ENCODE data around the gene METRN.

DNA sequence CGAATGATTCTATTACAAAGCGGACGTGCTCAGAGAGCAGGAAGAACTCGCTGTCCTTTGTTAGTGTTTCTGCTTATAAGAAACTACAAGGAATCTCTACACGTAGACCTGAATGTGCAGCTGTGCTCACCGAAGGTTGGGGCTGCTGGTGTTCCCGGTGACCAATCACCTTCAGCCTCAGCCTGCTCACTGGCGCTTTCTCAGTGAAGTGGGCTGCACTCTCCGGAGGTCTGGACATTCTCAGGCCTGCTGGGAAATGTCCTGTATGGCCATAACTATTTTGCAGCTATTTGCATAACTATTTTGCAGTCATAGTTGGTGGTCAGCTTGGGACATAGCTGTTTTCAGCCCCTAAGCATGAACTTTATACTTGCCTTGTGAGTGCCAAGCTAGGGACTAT lies 35.6 kb downstream of the METRN start:
- TF ChIP-seq, protein P1, sequence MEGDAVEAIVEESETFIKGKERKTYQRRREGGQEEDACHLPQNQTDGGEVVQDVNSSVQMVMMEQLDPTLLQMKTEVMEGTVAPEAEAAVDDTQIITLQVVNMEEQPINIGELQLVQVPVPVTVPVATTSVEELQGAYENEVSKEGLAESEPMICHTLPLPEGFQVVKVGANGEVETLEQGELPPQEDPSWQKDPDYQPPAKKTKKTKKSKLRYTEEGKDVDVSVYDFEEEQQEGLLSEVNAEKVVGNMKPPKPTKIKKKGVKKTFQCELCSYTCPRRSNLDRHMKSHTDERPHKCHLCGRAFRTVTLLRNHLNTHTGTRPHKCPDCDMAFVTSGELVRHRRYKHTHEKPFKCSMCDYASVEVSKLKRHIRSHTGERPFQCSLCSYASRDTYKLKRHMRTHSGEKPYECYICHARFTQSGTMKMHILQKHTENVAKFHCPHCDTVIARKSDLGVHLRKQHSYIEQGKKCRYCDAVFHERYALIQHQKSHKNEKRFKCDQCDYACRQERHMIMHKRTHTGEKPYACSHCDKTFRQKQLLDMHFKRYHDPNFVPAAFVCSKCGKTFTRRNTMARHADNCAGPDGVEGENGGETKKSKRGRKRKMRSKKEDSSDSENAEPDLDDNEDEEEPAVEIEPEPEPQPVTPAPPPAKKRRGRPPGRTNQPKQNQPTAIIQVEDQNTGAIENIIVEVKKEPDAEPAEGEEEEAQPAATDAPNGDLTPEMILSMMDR (IDR thresholded peaks at IDR 0.05; ENCODE audit: low read depth, low read length), result no peak
- TF ChIP-seq EZH2phosphoT487 (IDR thresholded peaks at IDR 0.05; ENCODE audit: low read depth), result no peak
